OCI-LY3 (cell line): ENCODE measurements around the gene ARHGAP19.

Experiments
- CTCF ChIP-seq: fragments of 200-600, 300-600 bp; sonication (generic); IDR thresholded peaks from 2 replicates; pipeline ENCODE4 v1.5.1; 2014; ENCODE audit warnings: antibody characterized with exemption, low read length, low read depth
- EZH2phosphoT487 ChIP-seq: fragments of 200-600 bp; shearing (Covaris generic); IDR thresholded peaks from 2 replicates; pipeline ENCODE4 v1.6.1; 2018; ENCODE audit warnings: antibody characterized with exemption, mixed run types, low read depth

DNA sequence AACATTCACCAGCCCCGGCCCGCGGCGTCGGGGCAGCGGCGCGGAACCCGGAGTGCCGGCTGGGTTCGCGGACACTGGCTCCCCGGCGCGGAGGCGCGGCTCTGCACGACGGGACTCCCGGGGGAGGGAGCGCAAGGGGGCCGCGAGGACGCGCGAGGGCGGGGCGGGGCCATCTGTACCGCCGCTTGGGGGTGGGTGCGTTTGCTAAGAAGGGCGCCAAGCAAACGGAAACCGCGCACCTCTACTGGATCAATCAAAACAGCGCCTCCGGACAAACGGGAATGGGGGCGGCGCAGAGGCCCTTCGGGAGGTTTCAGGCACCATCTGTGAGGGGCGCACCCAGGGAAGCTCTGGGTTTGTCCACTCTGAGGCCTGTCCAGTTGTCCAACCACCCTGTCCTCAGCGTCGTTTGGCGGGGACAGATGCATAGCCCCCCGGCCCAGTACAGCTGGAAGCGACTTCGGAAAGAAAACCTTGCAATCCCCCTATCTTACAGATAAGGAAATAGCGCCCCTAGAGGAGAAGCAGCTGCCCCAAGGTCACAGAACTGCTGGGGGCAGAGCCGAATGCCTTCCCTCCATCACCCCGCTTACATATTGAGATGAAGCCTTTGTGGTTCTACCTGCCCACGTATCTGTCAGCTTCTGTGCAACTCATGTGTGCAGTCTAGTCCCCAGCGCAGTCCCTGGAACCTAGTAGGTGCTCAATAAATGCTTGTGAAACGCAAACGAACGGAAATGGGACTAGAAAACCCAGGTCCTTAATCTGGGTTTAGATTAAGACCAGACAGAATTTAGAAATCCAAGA is 96.0 kb downstream of the ARHGAP19 start:
- TF ChIP-seq CTCF (peak; percentile 61), EZH2phosphoT487 (no peak)
